Esophagus (tissue), 2 donors: ENCODE measurements around the gene PRKD1. TPM values are rescaled to one million over a fixed set of nuclear protein-coding genes. Genes with fewer than 3 reads are reported as not detected.

Experiments
- H3K27ac ChIP-seq, 2 donors: one replicate each; pipeline ENCODE4 v1.5.1; 2013; ENCODE audit warnings: low read depth in 2 of 2, mild to moderate bottlenecking in 2 of 2, inconsistent platforms in 1 of 2, low read length in 1 of 2, moderate library complexity in 1 of 2
- H3K27me3 ChIP-seq, 2 donors: one replicate each; pipeline ENCODE4 v1.6.1; 2013; ENCODE audit warnings: low read length in 2 of 2, control low read depth in 1 of 2, mild to moderate bottlenecking in 1 of 2; ENCODE audit not compliant: insufficient read depth in 2 of 2, control insufficient read depth in 1 of 2
- H3K36me3 ChIP-seq, 2 donors: one replicate each; pipeline ENCODE4 v1.6.1; 2013; ENCODE audit warnings: low read length in 1 of 2; ENCODE audit not compliant: control insufficient read depth in 2 of 2, insufficient read depth in 2 of 2
- H3K4me1 ChIP-seq, 2 donors: one replicate each; pipeline ENCODE4 v1.6.1; 2013; ENCODE audit warnings: low read length in 1 of 2; ENCODE audit not compliant: control insufficient read depth in 2 of 2, insufficient read depth in 2 of 2
- H3K4me3 ChIP-seq, 2 donors: one replicate each; pipeline ENCODE4 v1.5.1; 2013; ENCODE audit warnings: low read length in 2 of 2, mild to moderate bottlenecking in 2 of 2, low read depth in 1 of 2, moderate library complexity in 1 of 2
- H3K9me3 ChIP-seq, 2 donors: one replicate each; pipeline ENCODE4 v1.6.1; 2013; ENCODE audit warnings: mild to moderate bottlenecking in 2 of 2, low read depth in 1 of 2, low read length in 1 of 2, moderate library complexity in 1 of 2; ENCODE audit not compliant: control insufficient read depth in 2 of 2, insufficient read depth in 1 of 2
- WGBS, 2 donors: extraction: QIAGEN DNeasy Blood & Tissue Kit; methylation state at CpG; one replicate each; pipeline ENCODE4 v1.1.7; 2013; 5-methylcytosine and 5-hydroxymethylcytosine counted together
- polyA plus RNA-seq, 2 donors: library from polyadenylated mRNA; stranded (reverse); fragments of 200-250 nt; gene quantifications; one replicate each; pipeline ENCODE4 v1.2.3, GENCODE V29; 2013
- donor health status: healthy with polysubstance abuse.
- donor health status: Bipolar disorder and iron deficiency.

PRKD1 gene
- polyA plus RNA-seq, 2 donors: 1.1 to 1.4 TPM

DNA sequence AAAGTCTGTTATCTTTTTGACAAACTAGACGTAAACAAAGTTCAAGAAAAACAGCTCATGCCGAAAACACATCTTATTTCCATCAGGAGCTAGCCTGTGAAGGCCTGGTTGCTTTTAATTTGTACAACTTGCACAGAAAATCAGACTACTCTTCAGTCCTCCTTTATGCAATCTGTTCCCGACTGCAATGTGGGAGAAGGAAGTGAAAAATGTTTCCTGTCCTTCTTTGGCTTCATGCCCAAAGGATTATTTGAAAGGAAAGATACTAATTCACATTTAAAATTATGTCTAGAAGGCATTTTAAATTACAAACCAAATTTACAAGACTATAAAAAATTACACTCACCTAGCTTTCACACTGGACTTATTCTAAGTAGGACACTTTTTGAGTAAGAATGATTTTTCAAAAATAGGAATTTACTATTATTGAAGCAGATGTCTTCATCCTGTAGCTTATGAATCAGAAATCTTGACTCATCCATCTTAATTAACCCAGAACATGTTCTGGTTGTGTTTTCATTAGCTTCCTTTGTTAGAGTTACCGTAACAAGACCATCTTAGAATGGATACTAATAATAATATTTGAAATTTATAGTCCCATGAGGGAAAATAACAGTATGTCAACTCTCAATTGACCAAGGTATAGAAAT is 272.6 kb downstream of the PRKD1 start:
- WGBS, 2 donors: 48 to 54% methylated on average over 4 of the region's 4 CpGs
- H3K9me3 ChIP-seq: peaks cover 0 to 3% of the 10 kb centered on the region in 2 donors
- no peaks in the 10 kb centered on the region for H3K27me3 ChIP-seq
- H3K36me3 ChIP-seq: no peaks in the 10 kb centered on the region
- H3K4me1 ChIP-seq: no peaks in the 10 kb centered on the region
- H3K4me3 ChIP-seq: no peak overlapping the region
- no peak overlapping the region for H3K27ac ChIP-seq

GRCh38 chr14:29653303-29653702 is 274.3 kb downstream of the PRKD1 start:
- H3K36me3 ChIP-seq: no peaks in the 10 kb centered on the region
- peaks cover 0 to 6% of the 10 kb centered on the region in 2 donors for H3K9me3 ChIP-seq
- H3K27me3 ChIP-seq: no peaks in the 10 kb centered on the region
- H3K4me3 ChIP-seq: no peak overlapping the region
- H3K4me1 ChIP-seq: no peaks in the 10 kb centered on the region
- no peak overlapping the region for H3K27ac ChIP-seq

GRCh38 chr14:29652571-29652970 is 275.1 kb downstream of the PRKD1 start:
- Histone ChIP-seq H3K27ac (no peak overlapping the region), H3K36me3 (no peaks in the 10 kb centered on the region), H3K4me3 (no peak overlapping the region), H3K4me1 (no peaks in the 10 kb centered on the region), H3K9me3 (peaks cover 0 to 6% of the 10 kb centered on the region in 2 donors), H3K27me3 (no peaks in the 10 kb centered on the region)

DNA sequence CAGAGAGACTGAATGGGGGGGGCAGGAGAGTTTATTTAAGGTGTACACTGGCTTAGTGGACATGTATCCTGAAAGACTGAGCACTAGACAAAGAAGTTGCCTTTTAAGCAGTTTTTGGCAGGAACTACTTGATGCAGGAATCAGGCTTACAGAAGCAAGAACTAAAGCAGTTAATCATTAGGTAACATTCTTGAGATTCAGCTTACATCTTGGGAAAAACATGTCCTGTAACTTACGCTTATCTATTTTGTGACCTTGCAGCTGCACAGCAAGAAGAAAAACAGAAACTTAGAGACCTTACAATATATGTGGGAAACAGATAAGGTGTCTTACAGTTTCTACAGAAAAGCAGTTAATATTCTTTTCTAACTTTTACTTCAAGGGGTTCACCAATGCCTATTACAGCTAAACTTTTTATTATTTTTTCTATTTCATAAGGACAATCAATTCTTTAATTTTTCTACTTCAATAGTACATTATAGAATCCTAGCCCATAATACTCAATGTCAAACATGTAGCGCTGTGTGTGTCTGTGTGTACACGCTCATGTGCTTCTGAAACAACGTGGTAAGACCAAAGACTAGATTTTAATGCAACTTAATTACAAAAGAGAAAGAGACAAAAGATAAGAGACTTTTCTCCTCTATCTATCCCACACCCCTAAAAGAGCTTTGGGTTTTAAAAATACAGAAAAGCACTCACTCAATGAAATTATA is 276.9 kb downstream of the PRKD1 start:
- H3K9me3 ChIP-seq: peaks cover 0 to 6% of the 10 kb centered on the region in 2 donors
- 74 to 93% methylated on average over 4 of the region's 4 CpGs for WGBS, 2 donors
- H3K27ac ChIP-seq: no peak overlapping the region
- H3K36me3 ChIP-seq: no peaks in the 10 kb centered on the region
- H3K27me3 ChIP-seq: no peaks in the 10 kb centered on the region
- H3K4me1 ChIP-seq: no peaks in the 10 kb centered on the region
- no peak overlapping the region for H3K4me3 ChIP-seq

GRCh38 chr14:29649170-29649569 is 278.5 kb downstream of the PRKD1 start:
- WGBS, 2 donors: 78 to 79% methylated on average over 3 of the region's 3 CpGs

DNA sequence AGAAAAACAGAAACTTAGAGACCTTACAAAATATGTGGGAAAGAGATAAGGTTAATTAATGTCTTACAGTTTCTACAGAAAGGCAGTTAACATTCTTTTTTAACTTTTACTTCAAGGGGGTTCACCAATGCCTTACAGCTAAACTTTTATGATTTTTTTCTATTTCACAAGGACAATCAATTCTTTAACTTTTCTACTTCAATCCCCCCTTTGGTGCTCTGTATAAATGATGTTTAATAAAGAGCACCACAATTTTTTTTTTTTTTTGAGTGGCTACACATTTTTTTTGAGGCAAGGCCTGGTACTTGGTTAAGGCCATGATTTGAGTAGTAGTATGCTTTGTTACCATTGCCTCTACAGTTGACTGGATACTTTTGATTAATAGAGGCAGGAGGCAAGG is 279.6 kb downstream of the PRKD1 start:
- H3K27ac ChIP-seq: no peak overlapping the region
- H3K27me3 ChIP-seq: no peaks in the 10 kb centered on the region
- no peak overlapping the region for H3K4me3 ChIP-seq
- no peaks in the 10 kb centered on the region for H3K4me1 ChIP-seq
- H3K36me3 ChIP-seq: no peaks in the 10 kb centered on the region
- H3K9me3 ChIP-seq: peaks cover 0 to 6% of the 10 kb centered on the region in 2 donors

More at GRCh38 chr14:29649170-29649569, 278.5 kb downstream of the PRKD1 start:
- Histone ChIP-seq H3K4me3 (no peak overlapping the region), H3K27ac (no peak overlapping the region), H3K4me1 (no peaks in the 10 kb centered on the region), H3K27me3 (no peaks in the 10 kb centered on the region), H3K36me3 (no peaks in the 10 kb centered on the region), H3K9me3 (peaks cover 0 to 6% of the 10 kb centered on the region in 2 donors)

DNA sequence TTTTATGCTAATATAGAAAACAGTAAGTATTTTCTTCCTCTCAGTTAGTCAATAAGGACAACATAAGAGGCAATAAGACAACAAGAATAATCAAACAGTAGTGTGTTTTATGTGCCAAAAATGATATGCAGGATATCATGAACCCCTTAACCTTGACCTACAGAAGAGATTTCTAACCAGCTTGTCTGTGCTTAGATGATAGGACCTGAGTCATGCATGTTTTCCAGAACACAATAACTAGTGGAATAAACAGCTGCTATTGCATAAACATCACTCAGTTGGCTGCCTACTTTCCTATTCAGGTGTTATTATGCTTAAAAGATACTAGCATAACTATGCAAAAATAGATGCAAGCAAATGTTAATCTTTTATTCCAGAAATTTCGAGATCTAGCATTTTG is 282.5 kb downstream of the PRKD1 start:
- Histone ChIP-seq H3K4me3 (no peak overlapping the region), H3K27ac (no peak overlapping the region), H3K4me1 (no peaks in the 10 kb centered on the region), H3K36me3 (no peaks in the 10 kb centered on the region), H3K27me3 (no peaks in the 10 kb centered on the region), H3K9me3 (peaks cover 0 to 4% of the 10 kb centered on the region in 2 donors)
- 76 to 77% methylated on average over 1 of the region's 1 CpG for WGBS, 2 donors

DNA sequence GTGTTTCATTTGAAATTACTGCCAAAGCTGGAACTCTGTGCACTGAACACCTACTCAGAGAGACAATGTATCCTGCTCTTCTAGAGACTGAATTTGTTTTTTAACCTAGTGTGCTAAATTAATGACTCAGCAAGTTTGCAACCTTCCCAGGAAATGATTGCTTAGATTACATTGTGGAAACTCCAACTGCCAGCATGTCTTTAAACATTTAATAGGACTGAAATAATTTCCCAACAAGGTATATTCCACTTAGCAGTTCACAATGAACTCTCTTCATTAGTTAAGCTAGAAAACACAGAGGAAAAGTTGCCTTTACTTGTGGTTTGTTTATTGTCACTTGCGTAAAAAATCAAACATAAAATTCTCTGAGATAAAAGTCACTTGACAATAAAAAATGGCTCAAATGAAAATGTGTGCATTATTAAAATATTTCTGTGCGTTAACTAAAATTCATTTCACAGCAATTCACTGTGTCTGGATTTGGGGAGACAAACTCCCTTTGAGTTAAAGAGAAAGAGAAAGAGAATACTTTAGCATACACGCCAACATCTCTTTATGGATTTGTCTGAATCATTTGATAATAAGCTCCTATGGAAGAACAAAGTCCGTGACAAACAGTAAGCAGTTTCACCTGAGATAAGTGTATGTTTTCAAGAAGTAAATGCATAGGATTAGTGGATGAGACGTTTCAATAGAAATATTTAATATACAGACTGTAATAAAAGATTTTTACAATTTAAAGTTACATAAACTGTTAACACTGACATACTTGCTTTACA is 284.0 kb downstream of the PRKD1 start:
- Histone ChIP-seq H3K27ac (no peak overlapping the region), H3K4me1 (no peaks in the 10 kb centered on the region), H3K9me3 (no peaks in the 10 kb centered on the region), H3K36me3 (no peaks in the 10 kb centered on the region), H3K4me3 (no peak overlapping the region), H3K27me3 (no peaks in the 10 kb centered on the region)
- 49 to 60% methylated on average over 5 of the region's 5 CpGs for WGBS, 2 donors

DNA sequence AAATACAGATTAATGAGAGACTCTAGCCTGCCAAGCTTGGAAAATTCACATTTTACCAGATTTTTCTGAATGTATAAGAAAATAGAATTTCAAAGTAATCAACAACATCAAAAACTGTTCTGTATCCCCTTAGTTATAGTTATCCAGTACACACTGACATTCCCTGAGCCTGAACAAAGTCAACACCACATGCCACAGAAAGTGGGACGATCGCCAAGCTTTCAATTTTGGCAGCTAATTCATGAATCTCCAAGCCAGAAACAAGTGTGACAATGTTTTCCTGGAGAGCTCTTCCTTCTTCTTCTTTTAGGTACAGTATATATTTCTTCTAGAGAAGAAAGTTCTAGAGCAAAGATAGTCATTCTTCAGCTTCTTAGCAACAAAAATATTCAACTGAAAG is 290.2 kb downstream of the PRKD1 start:
- Histone ChIP-seq H3K4me1 (no peaks in the 10 kb centered on the region), H3K27me3 (no peaks in the 10 kb centered on the region), H3K4me3 (no peak overlapping the region), H3K36me3 (no peaks in the 10 kb centered on the region), H3K27ac (no peak overlapping the region), H3K9me3 (no peaks in the 10 kb centered on the region)
- WGBS, 2 donors: 6 to 9% methylated on average over 2 of the region's 2 CpGs
